GM23248 (cell line): Measurements from ENCODE around the gene PRKCE. TPM values are rescaled to one million over a fixed set of nuclear protein-coding genes. Genes with fewer than 3 reads are reported as not detected.

Experiments used
- DNase-seq: peaks from one replicate; pipeline ENCODE4 v3.0.0-alpha.2; 2015
- H2AFZ ChIP-seq: fragments of 200-600 bp; sonication (generic); 2 replicates; pipeline ENCODE4 v1.6.1; 2016; ENCODE audit warnings: antibody characterized with exemption
- H3F3A ChIP-seq: fragments of 200-600 bp; sonication (generic); 2 replicates; pipeline ENCODE4 v1.6.1; 2016; ENCODE audit warnings: mild to moderate bottlenecking, antibody characterized with exemption, mixed run types; ENCODE audit not compliant: insufficient read depth
- H3K27ac ChIP-seq: fragments of 200-600 bp; sonication (generic); 2 replicates; pipeline ENCODE4 v1.5.1; 2016; ENCODE audit warnings: mild to moderate bottlenecking
- H3K27me3 ChIP-seq: fragments of 200-600 bp; sonication (generic); replicated peaks from 2 replicates; pipeline ENCODE4 v1.6.1; 2016; ENCODE audit warnings: mild to moderate bottlenecking; ENCODE audit not compliant: insufficient read depth
- H3K36me3 ChIP-seq: fragments of 200-600 bp; sonication (generic); 2 replicates; pipeline ENCODE4 v1.6.1; 2016; ENCODE audit warnings: low read depth, mild to moderate bottlenecking
- H3K4me1 ChIP-seq: fragments of 200-600 bp; sonication (generic); 2 replicates; pipeline ENCODE4 v1.6.1; 2016; ENCODE audit warnings: mild to moderate bottlenecking; ENCODE audit not compliant: insufficient read depth
- H3K4me2 ChIP-seq: fragments of 200-600 bp; sonication (generic); one replicate; pipeline ENCODE4 v1.6.1; 2016; ENCODE audit warnings: mild to moderate bottlenecking; ENCODE audit not compliant: unreplicated experiment
- H3K4me3 ChIP-seq: fragments of 200-600 bp; sonication (generic); 2 replicates; pipeline ENCODE4 v1.5.1; 2016; ENCODE audit warnings: mild to moderate bottlenecking
- H3K79me2 ChIP-seq: fragments of 200-600 bp; sonication (generic); 2 replicates; pipeline ENCODE4 v1.6.1; 2016; ENCODE audit warnings: mild to moderate bottlenecking; ENCODE audit not compliant: insufficient read depth
- H3K9ac ChIP-seq: fragments of 200-600 bp; sonication (generic); 2 replicates; pipeline ENCODE4 v1.6.1; 2016; ENCODE audit warnings: mild to moderate bottlenecking
- H3K9me2 ChIP-seq: fragments of 200-600 bp; sonication (generic); 2 replicates; pipeline ENCODE4 v1.6.1; 2016; ENCODE audit warnings: mixed run types, mild to moderate bottlenecking, moderate library complexity; ENCODE audit not compliant: insufficient read depth
- H3K9me3 ChIP-seq: fragments of 200-600 bp; sonication (generic); one replicate; pipeline ENCODE4 v1.6.1; 2017; ENCODE audit warnings: low read depth
- H4K20me1 ChIP-seq: fragments of 200-600 bp; sonication (generic); 2 replicates; pipeline ENCODE4 v1.6.0; 2016; ENCODE audit not compliant: insufficient read depth
- EZH2 ChIP-seq: fragments of 200-600 bp; sonication (generic); IDR thresholded peaks from 2 replicates; pipeline ENCODE4 v1.6.1; 2018; ENCODE audit warnings: antibody characterized with exemption, mild to moderate bottlenecking; ENCODE audit not compliant: insufficient read depth, poor library complexity, severe bottlenecking
- EZH2phosphoT487 ChIP-seq: fragments of 200-600 bp; sonication (generic); IDR thresholded peaks from 2 replicates; pipeline ENCODE4 v1.6.1; 2018; ENCODE audit warnings: antibody characterized with exemption, moderate library complexity, mild to moderate bottlenecking, low read depth; ENCODE audit not compliant: insufficient read depth
- WGBS, 2 experiments: methylation state at CpG; one replicate each; pipeline ENCODE4 v1.1.6; 2015 to 2017; ENCODE audit warnings: low lambda C conversion rate in 2 of 2, low coverage in 1 of 2; ENCODE audit errors: missing lambda C conversion rate in 2 of 2; 5-methylcytosine and 5-hydroxymethylcytosine counted together
- in situ Hi-C: fragments of 300-500 bp; cut with MboI; formaldehyde crosslinking; loops from 2 replicates; pipeline ENCODE4 v1.15.0; 2020
- polyA plus RNA-seq: library from polyadenylated mRNA; unstranded; fragments of >200 nt; fragmentation: Nextera tagmentation; extraction: Ambion mirVana; gene quantifications from 2 replicates; pipeline ENCODE4 v1.2.1, GENCODE V29; 2016
- total RNA-seq: library from RNA; depleted of rRNA; stranded (reverse); fragments of >200 nt; shearing (Covaris generic); gene quantifications from 2 replicates; pipeline ENCODE4 v1.2.3, GENCODE V29; 2014

Gene PRKCE
- total and polyA plus RNA-seq, 2 experiments from 2014 or later: 5.9 to 7.0 TPM

DNA sequence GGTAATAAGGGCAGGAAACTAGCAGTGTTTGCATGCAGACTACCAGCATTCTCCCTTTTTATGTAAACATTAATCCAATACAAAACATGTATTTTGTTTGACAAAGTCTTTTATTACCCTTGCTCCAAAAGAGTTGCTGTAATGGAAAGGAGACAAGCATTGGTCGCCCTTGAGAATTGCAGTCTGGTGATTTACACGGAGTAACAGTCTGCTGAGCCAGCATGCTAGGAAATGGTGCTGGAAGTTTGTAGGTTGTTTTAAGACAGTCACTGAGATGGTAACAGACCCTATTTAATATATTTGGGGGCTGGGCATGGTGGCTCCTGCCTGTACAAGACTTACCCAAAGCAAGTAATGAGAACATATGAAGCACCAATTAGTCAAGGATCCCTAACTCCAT, 2.8 kb upstream of the PRKCE start:
- TF ChIP-seq EZH2phosphoT487 (no peak), EZH2 (no peak)
- Histone ChIP-seq H3F3A (peaks cover 15% of the 10 kb centered on the region; the same call in 1 of the 2 replicates), H3K4me1 (peaks cover 8% of the 10 kb centered on the region), H3K27me3 (no peaks in the 10 kb centered on the region), H3K4me3 (no peak overlapping the region), H3K79me2 (peaks cover 22% of the 10 kb centered on the region), H3K9me2 (no peaks in the 10 kb centered on the region), H2AFZ (no peak overlapping the region), H3K4me2 (no peak overlapping the region), H3K9me3 (no peaks in the 10 kb centered on the region), H3K9ac (no peak overlapping the region), H3K36me3 (no peaks in the 10 kb centered on the region), H4K20me1 (no peaks in the 10 kb centered on the region), H3K27ac (no peak overlapping the region)
- in situ Hi-C loops: loop anchor here (5.0 to 10.0 kb wide), 2 partner anchors 126 to 289 kb away; no protein-coding TSS in a partner anchor
- 96 to 98% methylated on average over 2 of the region's 2 CpGs for WGBS, 2 experiments
- no peak for DNase-seq

DNA sequence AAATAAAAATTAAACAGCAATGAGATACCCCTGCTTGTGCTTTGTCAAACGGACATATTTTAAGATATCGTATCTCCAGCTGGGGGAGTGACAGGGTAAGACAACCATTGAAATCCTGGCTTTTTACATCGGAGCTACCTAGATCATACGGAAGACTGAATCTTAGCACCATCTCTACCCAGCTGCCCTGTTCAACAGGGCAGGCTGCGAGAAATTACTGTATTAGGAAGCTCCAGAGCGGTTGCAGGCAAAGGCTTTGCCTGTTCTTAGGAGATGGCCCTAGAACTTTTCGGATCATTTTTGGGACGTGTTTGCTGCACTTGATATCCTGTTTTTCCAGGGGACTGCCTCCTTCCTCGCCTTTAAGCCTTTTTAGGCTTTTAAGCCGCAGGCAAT, 2.0 kb upstream of the PRKCE start:
- in situ Hi-C loops: loop anchor here (5.0 to 10.0 kb wide), 2 partner anchors 125 to 288 kb away; no protein-coding TSS in a partner anchor
- peak overlapping the region; percentile 83 for H3K27ac ChIP-seq
- peak overlapping the region; percentile 95 for H3K4me3 ChIP-seq
- peaks cover 13% of the 10 kb centered on the region for H3K4me1 ChIP-seq
- H3K79me2 ChIP-seq: peaks cover 31% of the 10 kb centered on the region
- H4K20me1 ChIP-seq: no peaks in the 10 kb centered on the region
- 11 to 12% methylated on average over 10 of the region's 10 CpGs for WGBS, 2 experiments
- H3K9me3 ChIP-seq: no peaks in the 10 kb centered on the region
- peak overlapping the region; percentile 93 for H2AFZ ChIP-seq
- H3K9me2 ChIP-seq: no peaks in the 10 kb centered on the region
- TF ChIP-seq EZH2 (no peak), EZH2phosphoT487 (no peak)
- H3K9ac ChIP-seq: peak overlapping the region; percentile 91
- peaks cover 15% of the 10 kb centered on the region; the same call in 1 of the 2 replicates for H3F3A ChIP-seq
- no peaks in the 10 kb centered on the region for H3K36me3 ChIP-seq
- H3K4me2 ChIP-seq: peak overlapping the region; percentile 96
- DNase-seq: peak; percentile 53
- no peaks in the 10 kb centered on the region for H3K27me3 ChIP-seq

DNA sequence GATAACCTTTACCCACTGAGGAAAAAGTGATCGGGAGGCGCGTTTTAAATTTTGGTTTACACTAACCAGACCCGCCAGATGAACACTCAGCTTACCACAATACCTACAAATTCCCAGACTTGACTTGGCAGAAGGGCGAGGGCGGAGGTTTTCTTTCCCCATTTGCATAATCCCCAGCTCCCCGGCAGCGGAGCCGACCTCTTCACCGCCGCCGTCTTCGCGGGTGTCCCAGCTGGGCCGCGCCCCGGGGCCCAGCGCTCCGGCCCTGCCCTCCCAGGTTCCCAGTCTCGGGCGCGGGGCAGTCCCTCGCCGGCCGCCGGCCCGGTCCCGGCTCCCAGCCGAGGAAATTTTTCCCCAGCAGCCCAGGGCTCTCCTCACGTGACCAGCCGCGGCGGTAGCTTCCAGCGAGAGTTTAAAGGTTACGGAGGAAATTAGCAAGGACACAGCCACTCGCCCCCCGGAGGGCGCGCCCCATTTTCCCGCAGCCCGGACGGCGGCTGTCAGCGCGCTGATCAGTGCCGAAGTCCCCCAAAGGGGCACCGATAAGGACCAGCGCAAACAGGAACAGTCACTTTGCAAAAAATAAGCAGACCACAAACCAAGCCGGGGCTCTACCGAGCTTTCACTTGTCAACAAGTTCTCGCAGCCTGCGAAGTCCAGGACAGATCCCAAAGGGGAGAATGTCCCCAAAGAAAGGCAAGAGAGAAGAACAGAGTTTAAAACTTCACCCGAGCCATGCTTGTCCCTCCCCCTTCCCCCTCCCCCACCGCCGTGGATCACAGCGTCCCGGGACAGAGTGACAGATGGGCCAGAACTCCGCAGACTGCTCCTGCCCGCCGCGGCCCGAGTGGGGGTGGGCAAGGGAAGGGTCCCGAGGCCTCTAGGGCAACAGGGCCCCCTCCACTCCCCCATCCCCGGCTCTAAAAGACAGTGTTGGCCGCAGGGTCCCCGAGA, 1.3 kb upstream of the PRKCE start:
- DNase-seq: peak; percentile 78
- H3K9me2 ChIP-seq: no peaks in the 10 kb centered on the region
- H3K9me3 ChIP-seq: no peaks in the 10 kb centered on the region
- in situ Hi-C loops: loop anchor here (5.0 to 10.0 kb wide), 2 partner anchors 125 to 287 kb away; no protein-coding TSS in a partner anchor
- no peaks in the 10 kb centered on the region for H4K20me1 ChIP-seq
- H3F3A ChIP-seq: peaks cover 15% of the 10 kb centered on the region; the same call in 1 of the 2 replicates
- H3K27ac ChIP-seq: peak overlapping the region; percentile 83
- WGBS, 2 experiments: 0 to 1% methylated on average over 63 of the region's 66 CpGs
- H2AFZ ChIP-seq: peak overlapping the region; percentile 93
- TF ChIP-seq EZH2 (no peak), EZH2phosphoT487 (no peak)
- peaks cover 13% of the 10 kb centered on the region for H3K4me1 ChIP-seq
- H3K79me2 ChIP-seq: peaks cover 37% of the 10 kb centered on the region
- peak overlapping the region; percentile 96 for H3K4me2 ChIP-seq
- H3K27me3 ChIP-seq: no peaks in the 10 kb centered on the region
- H3K9ac ChIP-seq: peak overlapping the region; percentile 91
- peak overlapping the region; percentile 95 for H3K4me3 ChIP-seq
- H3K36me3 ChIP-seq: no peaks in the 10 kb centered on the region

DNA sequence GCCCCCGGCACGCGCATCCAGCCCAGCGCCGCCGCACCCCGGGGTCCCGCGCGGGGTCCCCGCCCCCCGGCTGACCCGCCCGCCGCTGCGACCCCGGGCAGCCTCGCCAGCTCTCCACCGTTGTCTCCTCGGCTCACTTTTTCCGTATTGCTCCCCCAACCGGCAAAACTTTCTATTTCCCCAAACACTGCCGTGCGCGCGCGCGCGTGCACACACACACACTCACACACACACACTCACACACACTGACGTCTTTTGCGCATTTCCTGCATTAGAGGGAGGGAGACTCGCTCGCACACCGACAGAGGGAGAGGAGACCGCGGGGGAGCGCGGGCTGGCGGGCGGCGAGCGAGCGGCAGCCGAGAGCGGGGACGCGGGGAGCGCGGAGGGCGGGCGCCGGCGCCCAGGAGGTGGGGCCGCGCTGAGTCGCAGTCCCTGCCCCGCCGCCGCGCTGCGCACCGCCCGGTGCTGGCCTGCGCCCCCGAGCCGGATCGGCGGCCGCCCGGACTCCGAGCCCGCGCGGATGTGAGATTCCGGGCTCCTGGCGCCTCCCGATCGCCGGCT, 542 bp upstream of the PRKCE start:
- H4K20me1 ChIP-seq: no peaks in the 10 kb centered on the region
- no peaks in the 10 kb centered on the region for H3K9me3 ChIP-seq
- H3K9ac ChIP-seq: peak overlapping the region; percentile 91
- 1% methylated on average over 42 to 43 of the region's 79 CpGs for WGBS, 2 experiments
- no peaks in the 10 kb centered on the region for H3K36me3 ChIP-seq
- no peaks in the 10 kb centered on the region for H3K9me2 ChIP-seq
- peaks cover 15% of the 10 kb centered on the region; the same call in 1 of the 2 replicates for H3F3A ChIP-seq
- in situ Hi-C loops: no loop called here
- H3K27me3 ChIP-seq: no peaks in the 10 kb centered on the region
- H3K4me3 ChIP-seq: peak overlapping the region; percentile 95
- TF ChIP-seq EZH2phosphoT487 (no peak), EZH2 (no peak)
- peak; percentile 96 for DNase-seq
- peaks cover 13% of the 10 kb centered on the region for H3K4me1 ChIP-seq
- H3K4me2 ChIP-seq: peak overlapping the region; percentile 96
- peak overlapping the region; percentile 83 for H3K27ac ChIP-seq
- peaks cover 45% of the 10 kb centered on the region for H3K79me2 ChIP-seq
- peak overlapping the region; percentile 93 for H2AFZ ChIP-seq
